HepG2 (cell line): ENCODE results near the gene SLC25A19. TPM values are rescaled to one million over a fixed set of nuclear protein-coding genes. Genes with fewer than 3 reads are reported as not detected.

ENCODE experiments used
- ADNP ChIP-seq: sonication (generic); formaldehyde crosslinking; IDR thresholded peaks from 2 replicates; pipeline ENCODE4 v1.4.0; 2020; ENCODE audit warnings: missing genetic modification reagents
- GMEB1 ChIP-seq: sonication (generic); formaldehyde crosslinking; IDR thresholded peaks from 2 replicates; pipeline ENCODE4 v1.5.1; 2020; ENCODE audit warnings: missing genetic modification reagents, mild to moderate bottlenecking, borderline replicate concordance
- HOXA3 ChIP-seq: sonication (generic); formaldehyde crosslinking; IDR thresholded peaks from 2 replicates; pipeline ENCODE4 v1.5.0; 2020; ENCODE audit warnings: missing genetic modification reagents
- NFYC ChIP-seq: IDR thresholded peaks from 2 replicates; pipeline ENCODE4 v1.6.1; 2016; ENCODE audit warnings: missing genetic modification reagents, missing compliant biosample characterization
- PAXIP1 ChIP-seq: sonication (generic); formaldehyde crosslinking; conservative IDR thresholded peaks from 2 replicates; pipeline ENCODE4 v1.4.0; 2020; ENCODE audit warnings: mild to moderate bottlenecking, missing genetic modification reagents, moderate library complexity
- RFX1 ChIP-seq: fragments of 450-650 bp; IDR thresholded peaks from 2 replicates; pipeline ENCODE4 v1.6.1; 2017
- ZBTB42 ChIP-seq: sonication (generic); formaldehyde crosslinking; IDR thresholded peaks from 2 replicates; pipeline ENCODE4 v1.5.0; 2020; ENCODE audit warnings: mild to moderate bottlenecking, missing genetic modification reagents
- ZNF142 ChIP-seq: sonication (generic); formaldehyde crosslinking; IDR thresholded peaks from 2 replicates; pipeline ENCODE4 v1.4.0; 2020; ENCODE audit warnings: missing genetic modification reagents
- ZNF160 ChIP-seq: sonication (generic); formaldehyde crosslinking; IDR thresholded peaks from 2 replicates; pipeline ENCODE4 v1.8.0; 2022; ENCODE audit warnings: mild to moderate bottlenecking, inconsistent platforms, missing genetic modification reagents
- ZNF619 ChIP-seq: sonication (generic); formaldehyde crosslinking; IDR thresholded peaks from 2 replicates; pipeline ENCODE4 v1.4.0; 2020; ENCODE audit warnings: mild to moderate bottlenecking, missing genetic modification reagents
- ZNF782 ChIP-seq: sonication (generic); formaldehyde crosslinking; IDR thresholded peaks from 2 replicates; pipeline ENCODE4 v1.4.0; 2020; ENCODE audit warnings: missing genetic modification reagents, mild to moderate bottlenecking, borderline replicate concordance
- polyA plus RNA-seq, 8 experiments: library from polyadenylated mRNA; depleted of rRNA in 3 of 8; stranded (reverse) in 7 of 8; unstranded in 1 of 8; fragments of >200 nt; fragmentation: Illumina TruSeq in 4 of 8; extraction: Trizol in 4 of 8; gene quantifications; 2 replicates each; pipeline versions ENCODE4 v1.2.1 to v1.2.3, GENCODE V29; 2011 to 2016; ENCODE audit warnings: low read depth in 4 of 8, missing spikeins in 1 of 8, mixed read lengths in 1 of 8; ENCODE audit not compliant: insufficient read depth in 1 of 8
- total RNA-seq, 5 experiments: library from RNA; depleted of rRNA; stranded (reverse); fragments of >200 nt; fragmentation: Illumina TruSeq; extraction: Trizol; gene quantifications; 2 replicates each; pipeline ENCODE4 v1.2.3, GENCODE V29; 2016; ENCODE audit warnings: low read depth in 1 of 5
- TF ChIP-seq, protein P1 (sequence below): sonication (generic); formaldehyde crosslinking; IDR thresholded peaks from 2 replicates; pipeline ENCODE4 v1.4.0; 2020; ENCODE audit warnings: missing genetic modification reagents
- TF ChIP-seq, protein P2 (sequence below): sonication (generic); formaldehyde crosslinking; conservative IDR thresholded peaks from 2 replicates; pipeline ENCODE4 v1.4.0; 2020; ENCODE audit warnings: missing genetic modification reagents

The SLC25A19 gene
- total and polyA plus RNA-seq, 2 of the 13 experiments (the other 11 are each of a cell fraction or from before 2014, with no cell fraction given): 24.4 to 41.4 TPM

GRCh38 chr17:75308732-75309629, 19.7 kb upstream of the SLC25A19 start (continued):
- peak; percentile 87 for TF ChIP-seq ZBTB42 (CRISPR knock-in tag)
- no peak; the same call in 1 of the 2 replicates for TF ChIP-seq ZNF160 (CRISPR knock-in tag)
- no peak for TF ChIP-seq ZNF142 (CRISPR knock-in tag)
- TF ChIP-seq HOXA3 (CRISPR knock-in tag): peak; percentile 89
- TF ChIP-seq, protein P1, sequence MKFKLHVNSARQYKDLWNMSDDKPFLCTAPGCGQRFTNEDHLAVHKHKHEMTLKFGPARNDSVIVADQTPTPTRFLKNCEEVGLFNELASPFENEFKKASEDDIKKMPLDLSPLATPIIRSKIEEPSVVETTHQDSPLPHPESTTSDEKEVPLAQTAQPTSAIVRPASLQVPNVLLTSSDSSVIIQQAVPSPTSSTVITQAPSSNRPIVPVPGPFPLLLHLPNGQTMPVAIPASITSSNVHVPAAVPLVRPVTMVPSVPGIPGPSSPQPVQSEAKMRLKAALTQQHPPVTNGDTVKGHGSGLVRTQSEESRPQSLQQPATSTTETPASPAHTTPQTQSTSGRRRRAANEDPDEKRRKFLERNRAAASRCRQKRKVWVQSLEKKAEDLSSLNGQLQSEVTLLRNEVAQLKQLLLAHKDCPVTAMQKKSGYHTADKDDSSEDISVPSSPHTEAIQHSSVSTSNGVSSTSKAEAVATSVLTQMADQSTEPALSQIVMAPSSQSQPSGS: peak; percentile 40; the same call in 1 of the 2 replicates
- no peak for TF ChIP-seq NFYC
- TF ChIP-seq, protein P2, sequence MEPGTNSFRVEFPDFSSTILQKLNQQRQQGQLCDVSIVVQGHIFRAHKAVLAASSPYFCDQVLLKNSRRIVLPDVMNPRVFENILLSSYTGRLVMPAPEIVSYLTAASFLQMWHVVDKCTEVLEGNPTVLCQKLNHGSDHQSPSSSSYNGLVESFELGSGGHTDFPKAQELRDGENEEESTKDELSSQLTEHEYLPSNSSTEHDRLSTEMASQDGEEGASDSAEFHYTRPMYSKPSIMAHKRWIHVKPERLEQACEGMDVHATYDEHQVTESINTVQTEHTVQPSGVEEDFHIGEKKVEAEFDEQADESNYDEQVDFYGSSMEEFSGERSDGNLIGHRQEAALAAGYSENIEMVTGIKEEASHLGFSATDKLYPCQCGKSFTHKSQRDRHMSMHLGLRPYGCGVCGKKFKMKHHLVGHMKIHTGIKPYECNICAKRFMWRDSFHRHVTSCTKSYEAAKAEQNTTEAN (CRISPR knock-in tag): no peak
- TF ChIP-seq PAXIP1 (CRISPR knock-in tag): peak; percentile 96
- TF ChIP-seq ADNP (CRISPR knock-in tag): 0 out of 2 replicates have a peak, but pooled peaks have one; percentile 43
- 0 out of 2 replicates have a peak, but pooled peaks have one; percentile 72 for TF ChIP-seq ZNF782 (CRISPR knock-in tag)
- no peak for TF ChIP-seq ZNF619 (CRISPR knock-in tag)
- no peak for TF ChIP-seq GMEB1
- no peak for TF ChIP-seq RFX1
